ENCODE data around the gene PHETA1.

GRCh38 chr12:111413442-111414086 lies 44.7 kb upstream of the PHETA1 start:
- no peak for TF ChIP-seq CTCF (IDR thresholded peaks at IDR 0.05)
- no peak for TF ChIP-seq POLR2AphosphoS5 (IDR thresholded peaks at IDR 0.05; ENCODE audit: low read depth, low read length)
- TF ChIP-seq REST (IDR thresholded peaks at IDR 0.05; ENCODE audit: insufficient read depth in 1 of 2, low read depth in 2 of 2, low read length in 1 of 2), result no peak

All from Panc1 (cell line).